Limb (tissue), 2 donors: ENCODE results near the gene CCDC57.

ENCODE experiments used
- DNase-seq, 2 donors: peaks; one replicate each; pipeline ENCODE4 v3.0.0-alpha.2; 2016; ENCODE audit errors: extremely low spot score in 2 of 2

The CCDC57 gene

DNA sequence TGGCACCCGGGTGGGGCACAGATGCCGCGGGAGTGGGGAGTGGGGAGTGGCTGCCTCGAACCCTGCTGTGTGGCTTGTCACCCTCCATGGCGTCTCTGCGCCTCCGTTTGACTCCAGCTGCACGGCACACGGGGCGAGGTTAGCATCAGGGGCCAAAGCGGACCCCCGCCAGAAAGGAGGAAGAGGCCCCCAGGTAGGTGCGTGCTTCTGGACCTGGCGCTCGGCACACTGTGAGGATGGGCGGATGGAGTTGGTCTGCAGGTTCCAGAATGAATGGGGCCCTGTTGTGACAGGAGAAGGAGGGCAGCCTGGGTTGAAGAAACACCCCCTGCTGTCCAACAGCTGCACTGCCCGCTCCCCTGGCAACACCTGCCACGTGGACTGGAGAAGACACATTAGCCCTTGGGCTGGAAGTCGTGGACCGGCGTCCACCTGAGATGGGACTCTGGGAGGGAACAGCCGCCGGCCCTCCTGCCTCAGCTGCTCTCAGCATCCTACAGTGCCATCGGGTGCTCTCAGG is 105.2 kb downstream of the CCDC57 start:
- DNase-seq: no peak

DNA sequence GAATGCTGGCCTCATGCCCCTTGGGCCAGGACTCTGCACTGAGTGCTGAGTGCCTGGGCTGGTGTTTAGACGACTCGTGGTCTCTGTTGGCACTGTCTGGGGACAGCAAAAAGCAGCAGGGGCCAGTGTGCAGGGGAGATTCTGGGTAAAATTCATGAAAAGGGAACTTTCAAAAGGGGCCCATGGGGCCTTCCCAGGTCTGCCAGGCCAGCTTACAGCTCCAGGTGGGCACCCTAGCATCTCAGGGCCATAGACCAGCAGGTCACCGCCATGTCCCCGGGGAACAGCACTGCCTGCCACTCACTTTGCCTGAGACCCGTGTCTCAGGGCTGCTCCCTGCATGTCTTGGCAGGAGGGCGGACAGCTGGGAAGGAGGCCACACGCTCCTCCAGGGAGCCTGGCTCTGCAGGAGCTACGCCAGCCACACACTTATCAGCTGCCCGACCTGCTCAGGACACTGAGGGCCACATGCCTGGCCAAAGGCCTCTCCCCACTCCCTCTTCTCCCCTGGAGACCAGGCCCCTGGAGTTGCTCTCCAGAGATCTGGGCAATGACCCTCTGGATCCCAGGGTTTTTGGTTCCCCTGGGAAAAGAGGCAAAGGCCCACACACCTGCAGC is 105.8 kb downstream of the CCDC57 start:
- no peak for DNase-seq

DNA sequence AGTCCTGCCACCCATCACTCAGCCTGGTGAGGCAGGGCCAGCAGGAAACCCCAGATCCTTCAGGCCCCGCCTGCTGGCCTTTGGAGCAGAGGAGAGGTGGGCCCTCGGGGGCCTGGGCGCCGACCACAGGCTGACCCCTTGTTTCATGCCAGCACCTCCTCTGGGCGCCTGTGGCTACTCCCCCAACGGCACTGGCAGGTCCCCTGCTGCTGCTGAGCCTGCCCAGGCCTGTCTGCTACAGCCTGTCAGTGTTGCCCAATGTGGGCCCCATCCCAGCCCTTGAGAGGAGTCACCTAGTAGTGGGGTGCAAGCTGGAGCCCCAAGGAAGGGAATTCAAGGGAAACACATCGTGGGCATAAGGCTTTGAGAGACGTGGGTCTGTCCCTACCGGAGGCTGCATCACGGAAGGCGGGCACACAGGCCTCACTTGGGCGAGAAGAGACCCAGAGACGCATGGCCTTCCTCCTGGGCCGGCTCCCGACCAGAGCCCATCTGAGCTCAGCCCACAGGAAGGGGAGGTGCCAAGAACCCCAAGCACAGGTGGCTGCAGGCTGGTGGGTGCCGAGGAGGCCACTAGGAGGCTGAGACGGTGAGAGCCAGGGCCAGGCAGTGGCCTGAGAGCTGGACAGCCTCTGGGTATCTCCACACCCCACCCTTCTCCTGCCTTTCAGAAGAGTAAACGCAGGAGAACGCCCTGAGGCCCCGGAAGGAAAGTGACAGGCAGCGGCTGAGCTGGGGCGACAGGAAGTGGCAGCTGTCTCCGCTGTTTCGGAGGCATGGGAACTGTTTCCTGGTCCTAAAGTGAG is 106.6 kb downstream of the CCDC57 start:
- peak in 1 of 2 donors; percentile 42 for DNase-seq

DNA sequence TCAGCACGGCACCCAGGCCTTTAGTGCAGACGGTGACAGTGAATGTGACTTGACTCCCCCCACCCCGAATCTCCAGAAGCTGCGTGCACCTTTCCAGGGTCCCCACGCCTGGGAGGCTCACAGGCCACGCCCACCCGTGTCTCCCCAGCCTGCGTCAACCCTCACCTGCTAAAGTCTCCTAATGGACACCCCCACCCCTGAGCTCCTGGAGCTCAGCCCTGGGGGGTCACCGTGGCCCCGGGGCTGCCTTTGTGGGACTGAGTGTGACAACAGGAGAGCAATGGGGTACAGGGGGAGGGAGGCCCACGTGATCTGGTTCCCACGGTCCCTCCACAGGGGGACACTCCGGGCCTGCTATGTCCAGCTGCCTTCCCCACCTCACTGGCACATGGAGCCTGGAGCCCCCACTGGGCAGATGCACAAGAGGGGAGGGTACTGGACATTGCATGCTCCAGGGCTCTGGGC is 107.2 kb downstream of the CCDC57 start:
- DNase-seq: no peak

DNA sequence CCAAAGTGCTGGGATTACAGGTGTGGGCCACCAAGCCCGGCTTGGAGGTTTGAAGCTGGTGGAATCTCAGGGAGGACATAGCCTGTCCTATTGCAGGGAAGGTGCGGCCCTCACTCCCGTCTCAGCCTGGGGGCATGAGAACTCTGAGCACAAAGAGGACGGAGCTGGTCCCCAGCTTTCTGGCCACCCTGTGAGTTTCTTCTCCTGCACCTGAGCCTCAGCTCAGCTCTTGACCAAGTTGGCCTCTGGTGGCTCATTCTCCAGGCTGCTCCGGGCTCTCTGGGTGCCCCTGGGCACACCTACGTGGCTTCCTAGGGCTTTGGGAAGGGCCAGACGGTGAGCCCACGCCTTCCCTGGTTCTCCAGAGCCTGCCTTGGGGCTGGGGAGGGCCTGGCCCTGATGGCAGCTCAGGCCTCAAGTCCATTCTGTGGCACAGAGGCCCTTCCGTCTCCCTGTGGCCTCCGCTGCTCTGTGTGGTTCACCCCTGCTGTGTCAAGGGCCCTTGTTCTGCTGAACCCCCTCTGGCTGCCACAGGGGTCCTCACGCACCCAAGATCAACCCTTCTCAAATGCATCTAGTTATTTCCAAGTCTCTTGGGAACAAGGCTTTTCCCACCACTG is 107.7 kb downstream of the CCDC57 start:
- DNase-seq: no peak

DNA sequence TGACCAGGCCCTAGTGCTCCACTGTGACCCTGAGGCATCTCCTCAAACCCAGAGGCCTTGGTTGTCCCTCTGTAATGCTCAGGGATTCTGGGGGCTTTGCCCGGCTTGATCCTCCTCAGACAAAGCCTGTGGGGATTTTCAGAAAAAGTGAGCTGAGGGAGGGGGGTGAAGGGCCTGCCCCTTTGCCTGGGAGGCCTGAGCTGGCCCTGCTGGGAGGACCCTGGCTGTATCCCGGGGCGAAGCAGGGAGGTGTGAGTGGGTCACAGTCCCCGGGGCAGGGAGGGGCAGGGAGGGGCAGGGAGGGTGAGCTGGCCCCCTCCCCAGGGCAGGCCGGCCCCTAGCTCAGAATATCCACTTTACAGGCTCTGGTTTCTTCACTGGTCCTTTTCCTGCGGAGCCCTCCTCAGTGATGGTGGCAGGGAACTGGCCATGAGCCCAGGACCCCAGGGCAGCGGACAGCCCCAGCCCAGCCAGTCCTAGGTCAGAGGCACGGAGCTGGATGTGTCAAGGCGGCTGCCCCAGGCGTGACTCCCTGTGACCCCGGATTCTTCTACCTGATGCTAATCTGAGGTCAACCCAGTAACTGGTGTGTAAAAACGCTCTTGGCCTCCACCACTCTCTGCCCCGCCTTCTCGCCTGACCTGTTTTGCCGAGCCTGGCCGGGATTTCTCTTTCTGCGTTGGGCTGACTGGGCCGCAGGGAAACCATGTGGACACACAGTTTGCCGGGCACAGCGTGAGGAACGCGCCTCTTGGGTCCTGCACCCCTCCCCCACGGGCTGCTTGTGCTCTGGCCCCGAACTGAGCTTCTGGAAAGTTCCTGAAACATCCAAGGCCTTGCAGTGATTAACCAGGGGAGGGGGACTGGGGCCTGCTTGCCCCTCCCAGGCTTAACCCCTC is 108.8 kb downstream of the CCDC57 start:
- peak; percentile 30 to 43 for DNase-seq

DNA sequence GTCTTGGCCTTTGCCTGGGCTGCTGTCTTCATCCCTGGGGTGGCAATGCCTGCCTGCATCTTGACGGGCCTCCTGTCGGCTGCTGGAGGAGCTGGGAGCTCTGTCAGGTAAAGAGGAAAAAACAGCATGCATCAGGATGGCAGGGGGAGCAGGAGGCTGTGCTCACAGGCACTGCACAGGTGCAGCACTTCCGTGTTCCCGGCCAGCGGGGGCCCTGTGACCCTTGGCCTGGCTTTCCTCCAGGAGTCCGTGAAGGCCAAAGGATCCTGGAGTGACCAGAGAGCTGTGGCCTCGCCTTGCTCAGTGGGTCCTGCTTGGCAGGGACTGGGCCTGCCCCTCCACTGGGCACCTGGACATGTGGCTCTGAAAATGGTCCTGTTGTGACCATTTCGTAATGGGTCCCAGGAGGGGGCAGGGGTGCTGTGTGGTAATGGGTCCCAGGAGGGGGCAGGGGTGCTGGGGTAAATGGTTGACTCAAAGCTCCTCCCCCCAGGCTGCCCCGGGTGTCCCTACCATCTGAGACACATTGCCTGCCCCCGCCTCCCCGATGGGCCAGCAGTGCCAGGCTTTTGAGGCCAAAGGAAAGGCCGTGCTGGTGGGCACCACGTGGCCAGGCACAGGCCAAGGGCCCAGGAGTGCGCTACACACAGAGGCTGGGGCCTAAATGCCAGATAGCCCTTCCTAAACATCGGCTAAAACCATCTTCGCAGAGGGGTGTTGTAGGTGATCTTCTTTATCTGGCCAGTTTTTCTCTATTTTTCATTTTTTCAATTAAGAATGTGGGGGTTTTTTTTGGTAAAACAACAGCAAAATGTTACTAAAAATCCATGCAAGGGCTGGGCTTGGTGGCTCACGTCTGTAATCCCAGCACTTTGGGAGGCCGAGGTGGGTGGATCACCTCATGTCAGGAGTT is 110.6 kb downstream of the CCDC57 start:
- DNase-seq: no peak

DNA sequence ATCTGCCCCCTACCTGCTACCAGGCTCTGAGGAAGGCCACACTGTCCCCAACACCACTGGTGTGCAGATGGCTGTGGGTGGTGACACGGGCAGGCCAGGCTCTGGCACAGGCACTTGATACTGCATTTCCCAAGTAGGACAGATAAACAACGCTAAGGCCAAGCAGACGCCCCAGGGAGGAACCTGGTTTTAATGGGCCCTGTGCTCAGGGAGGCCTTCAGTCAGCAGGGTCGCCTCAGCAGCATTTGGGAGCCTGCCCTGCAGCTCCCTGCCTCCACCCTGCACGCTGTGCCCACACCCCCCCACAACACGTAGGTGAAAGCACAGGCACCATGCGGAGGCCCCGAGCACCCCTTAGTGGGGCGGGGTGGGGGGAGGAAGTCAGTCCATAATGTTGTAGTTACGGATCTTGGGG is 111.3 kb downstream of the CCDC57 start:
- no peak for DNase-seq

GRCh38 chr17:82100502-82101298 is 111.9 kb downstream of the CCDC57 start:
- no peak for DNase-seq

DNA sequence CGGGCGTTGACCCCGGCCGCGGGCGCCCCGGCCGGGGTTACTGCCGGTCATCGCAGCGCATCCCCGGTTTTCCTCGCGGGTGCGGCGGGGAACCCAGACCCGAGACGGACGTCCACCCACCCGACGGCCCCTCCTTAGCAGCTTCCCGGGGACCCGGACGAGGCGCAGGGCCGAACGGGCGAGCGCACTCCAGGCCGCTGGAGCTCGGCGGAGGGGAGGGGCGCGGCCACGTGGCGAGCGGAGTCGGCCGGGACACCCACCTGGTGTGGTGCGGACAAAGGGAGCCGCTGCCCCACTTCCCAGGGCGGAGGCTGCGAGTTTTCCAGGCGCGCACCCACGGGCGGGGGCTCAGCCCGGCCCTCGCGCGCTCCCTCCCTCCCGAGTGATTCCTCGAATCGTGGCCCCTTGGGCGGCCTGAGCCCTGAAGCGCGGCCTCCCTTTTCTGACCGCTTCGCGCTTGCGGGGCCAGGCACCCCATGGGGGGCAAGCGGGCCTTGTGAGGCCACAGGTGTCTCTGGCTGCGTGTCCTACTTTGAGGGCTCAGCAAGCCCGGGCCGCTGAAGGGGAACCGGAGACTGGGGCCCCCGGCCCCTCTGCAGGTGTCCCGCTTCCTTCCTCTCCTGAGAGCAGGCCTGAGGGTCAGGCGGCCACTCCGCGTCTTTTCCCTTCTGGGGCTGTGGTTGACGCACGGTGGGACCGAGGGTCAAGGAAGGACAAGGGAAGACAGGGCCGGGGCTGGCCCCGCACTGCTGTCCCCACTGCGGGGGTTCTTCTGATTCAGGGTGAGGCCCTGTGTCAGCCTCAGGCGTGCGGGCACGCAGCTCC is 113.5 kb downstream of the CCDC57 start:
- peak in 1 of 2 donors; percentile 65 for DNase-seq

GRCh38 chr17:82098169-82098938 is 114.3 kb downstream of the CCDC57 start, which contains the start of gene FASN:
TSS of gene FASN (minus strand) at chr17:82098236. CDS start at chr17:82096445, 1,791 bp downstream.
- peak; percentile 94 to 97 for DNase-seq

DNA sequence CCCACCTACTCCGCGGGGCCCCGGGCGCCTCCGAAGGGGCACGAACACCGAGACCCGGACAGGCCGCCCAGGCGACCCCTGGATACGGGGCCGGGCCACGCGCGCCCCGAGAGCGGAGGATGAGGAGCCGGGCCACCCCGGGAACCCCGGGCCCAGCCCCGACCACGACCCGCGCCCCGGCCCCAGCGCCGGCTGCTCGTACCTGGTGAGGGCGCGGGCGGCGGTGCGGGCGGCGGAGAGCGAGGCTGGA is 114.8 kb downstream of the CCDC57 start:
- no peak for DNase-seq

- DNase-seq: peak in 1 of 2 donors; percentile 68
Observed at GRCh38 chr17:82097184-82097918, 115.3 kb downstream of the CCDC57 start.

- DNase-seq: no peak
Observed at GRCh38 chr17:82096709-82097183, 115.9 kb downstream of the CCDC57 start.

- peak in 1 of 2 donors; percentile 26 for DNase-seq
Observed at GRCh38 chr17:82095777-82096708, 116.6 kb downstream of the CCDC57 start.
